ENCODE data around the gene TRAM2. TPM values are rescaled to one million over a fixed set of nuclear protein-coding genes. Genes with fewer than 3 reads are reported as not detected.

The TRAM2 gene
- total and polyA plus RNA-seq, 9 of the 15 experiments (the other 6 are each of a cell fraction or from before 2014, with no cell fraction given): 2.6 to 13.3 (median 8.9) TPM

GRCh38 chr6:52595796-52596130 is 18.9 kb upstream of the TRAM2 start:
- peaks cover 0 to 14% of the 10 kb centered on the region in 2 experiments; a peak in 3 of 5 replicates for H3K4me1 ChIP-seq (replicated peaks in 1 of 2; ENCODE audit: control insufficient read depth in 2 of 2, insufficient read depth in 2 of 2, low read length in 2 of 2)
- no peak overlapping the region for H3K9ac ChIP-seq (ENCODE audit: insufficient read depth in 1 of 2, low read depth in 2 of 2, low read length in 2 of 2)
- no peaks in the 10 kb centered on the region for H3K36me3 ChIP-seq (ENCODE audit: control insufficient read depth, insufficient read depth, low read length)
- BruUV-seq (replicated peaks): no TSS peak
- H3K27ac ChIP-seq (ENCODE audit: extremely low read depth, low read depth, low read length): no peak overlapping the region
- FAIRE-seq (no peak), ATAC-seq (no peak), DNase-seq (ENCODE audit: extremely low read depth in 1 of 4, low spot score in 3 of 4) (no peak)
- POLR2A ChIA-PET: interaction anchor here (0.6 kb wide), 1 partner anchor 175 kb away, joined by 3 read pairs; no protein-coding TSS in a partner anchor
- no peaks in the 10 kb centered on the region for H3K9me3 ChIP-seq (replicated peaks; ENCODE audit: control insufficient read depth, insufficient read depth, low read depth, low read length)
- H4K20me1 ChIP-seq (replicated peaks; ENCODE audit: control insufficient read depth, insufficient read depth, low read length): no peaks in the 10 kb centered on the region
- in situ Hi-C loops (cut with MboI): loop anchor here (5.0 kb wide), 1 partner anchor 178 kb away; no protein-coding TSS in a partner anchor
- intact Hi-C loops (cut with micrococcal nuclease): loop anchor here (5.0 kb wide), 3 partner anchors 47 to 93 kb away; no protein-coding TSS in a partner anchor
- H3K9me1 ChIP-seq (ENCODE audit: control insufficient read depth, insufficient read depth, low read length): no peaks in the 10 kb centered on the region
- H3K4me2 ChIP-seq (ENCODE audit: insufficient read depth, low read length): no peak overlapping the region
- H3K79me2 ChIP-seq (ENCODE audit: control insufficient read depth, insufficient read depth, low read length): no peaks in the 10 kb centered on the region
- H2AFZ ChIP-seq (ENCODE audit: low read depth, low read length): no peak overlapping the region
- H3K27me3 ChIP-seq (ENCODE audit: control insufficient read depth in 2 of 2, insufficient read depth in 2 of 2, low read length in 2 of 2): no peaks in the 10 kb centered on the region
- H3K4me3 ChIP-seq: no peak overlapping the region
- CTCF ChIA-PET (ENCODE audit: low intra/inter-chr PET ratio): no interaction called here
- TF ChIP-seq PCBP2 (IDR thresholded peaks at IDR 0.05; ENCODE audit: low read depth, low read length, poor library complexity, severe bottlenecking): no peak
- TF ChIP-seq IRF9 (tag; IDR thresholded peaks at IDR 0.05): no peak
- no peak for TF ChIP-seq ESRRB (CRISPR knock-in tag; IDR thresholded peaks at IDR 0.05; ENCODE audit: borderline replicate concordance)
- TF ChIP-seq ZNF23 (CRISPR knock-in tag; IDR thresholded peaks at IDR 0.05): no peak
- no peak for TF ChIP-seq MEF2A (IDR thresholded peaks at IDR 0.05; ENCODE audit: control insufficient read depth, low read depth, low read length)
- TF ChIP-seq MAFF (IDR thresholded peaks at IDR 0.05; ENCODE audit: low read length): no peak
- TF ChIP-seq JUNB (CRISPR knock-in tag; conservative IDR thresholded peaks at IDR 0.05): no peak
- TF ChIP-seq USF2 (CRISPR knock-in tag; IDR thresholded peaks at IDR 0.05): no peak
- no peak for TF ChIP-seq KLF13 (tag; IDR thresholded peaks at IDR 0.05; ENCODE audit: borderline replicate concordance, low read depth)
- no peak for TF ChIP-seq RAD21 (CRISPR knock-in tag; conservative IDR thresholded peaks at IDR 0.05 in 1 of 2, IDR thresholded peaks at IDR 0.05 in 1 of 2)
- no peak for TF ChIP-seq ZNF79 (CRISPR knock-in tag; IDR thresholded peaks at IDR 0.05; ENCODE audit: low read depth)
- TF ChIP-seq NCOR1 (IDR thresholded peaks at IDR 0.05): no peak
